OCI-LY3 (cell line): Measurements from ENCODE around the gene CEP44.

ENCODE experiments used
- H2AFZ ChIP-seq: fragments of 200-600, 300-600 bp; shearing (Covaris generic); 2 replicates; pipeline ENCODE4 v1.6.0; 2014; ENCODE audit warnings: antibody characterized with exemption, low read depth, low read length
- H3K27ac ChIP-seq: fragments of 200-600, 300-600 bp; sonication (generic); 2 replicates; pipeline ENCODE4 v1.5.1; 2014; ENCODE audit warnings: mild to moderate bottlenecking, low read length, moderate library complexity, mixed read lengths
- H3K27me3 ChIP-seq: fragments of 200-600, 300-600 bp; sonication (generic); 2 replicates; pipeline ENCODE4 v1.6.1; 2014; ENCODE audit warnings: low read depth, low read length, mixed read lengths
- H3K36me3 ChIP-seq: fragments of 200-600, 300-600 bp; sonication (generic); replicated peaks from 2 replicates; pipeline ENCODE3; 2014; ENCODE audit warnings: low read depth, low read length, mixed read lengths
- H3K4me1 ChIP-seq: fragments of 300-600, 200-600 bp; sonication (generic); 2 replicates; pipeline ENCODE4 v1.6.1; 2014; ENCODE audit warnings: low read length, mixed read lengths
- H3K4me2 ChIP-seq: fragments of 200-600, 300-600 bp; sonication (generic); 2 replicates; pipeline ENCODE4 v1.6.1; 2014; ENCODE audit warnings: low read length, mixed read lengths
- H3K4me3 ChIP-seq: fragments of 300-600, 200-600 bp; sonication (generic); 2 replicates; pipeline ENCODE4 v1.5.1; 2014; ENCODE audit warnings: antibody characterized with exemption, mild to moderate bottlenecking, low read length, moderate library complexity
- H3K79me2 ChIP-seq: fragments of 300-600, 200-600 bp; shearing (Covaris generic); 2 replicates; pipeline ENCODE4 v1.6.1; 2014; ENCODE audit warnings: mild to moderate bottlenecking, low read length, mixed read lengths
- H3K9ac ChIP-seq: fragments of 300-600, 200-600 bp; shearing (Covaris generic); 2 replicates; pipeline ENCODE4 v1.6.0; 2014; ENCODE audit warnings: mild to moderate bottlenecking, low read length, moderate library complexity
- H3K9me3 ChIP-seq: fragments of 200-600, 300-600 bp; shearing (Covaris generic); 2 replicates; pipeline ENCODE4 v1.6.1; 2014; ENCODE audit warnings: low read length, mixed read lengths; ENCODE audit not compliant: insufficient read depth
- H4K20me1 ChIP-seq: fragments of 200-600, 300-600 bp; sonication (generic); 2 replicates; pipeline ENCODE4 v1.6.1; 2016; ENCODE audit warnings: low read length, mixed read lengths; ENCODE audit not compliant: insufficient read depth
- EZH2phosphoT487 ChIP-seq: fragments of 200-600 bp; shearing (Covaris generic); IDR thresholded peaks from 2 replicates; pipeline ENCODE4 v1.6.1; 2018; ENCODE audit warnings: antibody characterized with exemption, mixed run types, low read depth
- TF ChIP-seq, protein P1 (sequence below): fragments of 200-600, 300-600 bp; sonication (generic); IDR thresholded peaks from 2 replicates; pipeline ENCODE4 v1.5.1; 2014; ENCODE audit warnings: antibody characterized with exemption, low read length, low read depth

CEP44 gene

DNA sequence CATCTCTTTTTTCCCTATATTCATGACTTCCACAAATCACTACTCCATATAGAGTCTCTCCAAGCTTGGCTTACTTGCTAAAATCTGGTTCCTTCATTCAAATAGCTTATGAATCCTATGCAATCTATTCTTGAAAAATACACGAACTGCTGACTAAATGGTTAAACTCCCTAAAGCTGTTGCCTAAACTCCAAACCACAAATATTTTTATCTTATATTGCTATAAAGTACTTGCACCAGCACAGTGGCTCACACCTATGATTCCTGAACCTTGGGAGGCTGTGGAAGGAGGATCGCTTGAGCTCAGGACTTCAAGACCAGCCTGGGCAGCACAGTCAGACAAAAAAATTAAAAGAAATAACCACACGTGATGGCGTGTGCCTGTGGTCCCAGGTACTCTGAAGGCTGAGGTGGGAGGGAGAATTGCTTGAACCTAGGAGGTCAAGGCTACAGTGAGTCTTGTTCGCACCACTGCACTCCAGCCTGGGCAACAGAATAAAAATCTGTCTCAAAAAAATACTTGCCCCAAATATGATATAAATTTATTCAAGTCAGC is 2.5 kb upstream of the CEP44 start:
- Histone ChIP-seq H3K79me2 (peaks cover 58% of the 10 kb centered on the region), H3K4me3 (no peak overlapping the region), H3K27me3 (no peaks in the 10 kb centered on the region), H3K27ac (no peak overlapping the region), H2AFZ (no peak overlapping the region), H3K4me1 (peaks cover 21% of the 10 kb centered on the region), H3K36me3 (no peaks in the 10 kb centered on the region), H3K9me3 (no peaks in the 10 kb centered on the region), H3K9ac (no peak overlapping the region), H4K20me1 (no peaks in the 10 kb centered on the region), H3K4me2 (no peak overlapping the region)
- no peak for TF ChIP-seq EZH2phosphoT487
- TF ChIP-seq, protein P1, sequence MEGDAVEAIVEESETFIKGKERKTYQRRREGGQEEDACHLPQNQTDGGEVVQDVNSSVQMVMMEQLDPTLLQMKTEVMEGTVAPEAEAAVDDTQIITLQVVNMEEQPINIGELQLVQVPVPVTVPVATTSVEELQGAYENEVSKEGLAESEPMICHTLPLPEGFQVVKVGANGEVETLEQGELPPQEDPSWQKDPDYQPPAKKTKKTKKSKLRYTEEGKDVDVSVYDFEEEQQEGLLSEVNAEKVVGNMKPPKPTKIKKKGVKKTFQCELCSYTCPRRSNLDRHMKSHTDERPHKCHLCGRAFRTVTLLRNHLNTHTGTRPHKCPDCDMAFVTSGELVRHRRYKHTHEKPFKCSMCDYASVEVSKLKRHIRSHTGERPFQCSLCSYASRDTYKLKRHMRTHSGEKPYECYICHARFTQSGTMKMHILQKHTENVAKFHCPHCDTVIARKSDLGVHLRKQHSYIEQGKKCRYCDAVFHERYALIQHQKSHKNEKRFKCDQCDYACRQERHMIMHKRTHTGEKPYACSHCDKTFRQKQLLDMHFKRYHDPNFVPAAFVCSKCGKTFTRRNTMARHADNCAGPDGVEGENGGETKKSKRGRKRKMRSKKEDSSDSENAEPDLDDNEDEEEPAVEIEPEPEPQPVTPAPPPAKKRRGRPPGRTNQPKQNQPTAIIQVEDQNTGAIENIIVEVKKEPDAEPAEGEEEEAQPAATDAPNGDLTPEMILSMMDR = no peak

DNA sequence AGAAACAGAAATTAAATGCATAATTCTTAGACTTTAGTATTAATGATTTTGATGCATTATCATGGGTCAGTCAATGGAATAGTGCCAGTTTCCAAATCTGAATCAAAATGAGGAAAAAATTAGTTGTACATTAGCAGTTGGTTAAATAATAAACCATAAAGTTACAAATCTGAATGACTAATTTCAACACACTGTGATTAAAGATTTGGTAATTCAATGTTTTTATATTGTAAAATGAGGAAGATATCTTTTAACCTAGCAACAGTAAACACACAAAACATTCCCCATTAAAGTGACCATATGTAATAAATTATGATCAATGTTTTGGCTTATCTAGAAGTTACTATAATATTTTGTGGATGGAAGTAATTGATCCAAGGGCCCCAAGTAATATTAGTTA is 1.8 kb upstream of the CEP44 start:
- Histone ChIP-seq H3K27ac (no peak overlapping the region), H3K9me3 (no peaks in the 10 kb centered on the region), H3K4me1 (peaks cover 21% of the 10 kb centered on the region), H3K36me3 (peaks cover 5% of the 10 kb centered on the region), H3K4me2 (peak overlapping the region; percentile 55), H2AFZ (no peak overlapping the region), H3K79me2 (peaks cover 62% of the 10 kb centered on the region), H3K9ac (peak overlapping the region; percentile 93; the same call in 1 of the 2 replicates), H4K20me1 (no peaks in the 10 kb centered on the region), H3K27me3 (no peaks in the 10 kb centered on the region), H3K4me3 (peak overlapping the region; percentile 83)
- TF ChIP-seq, protein P1 = no peak
- no peak for TF ChIP-seq EZH2phosphoT487

DNA sequence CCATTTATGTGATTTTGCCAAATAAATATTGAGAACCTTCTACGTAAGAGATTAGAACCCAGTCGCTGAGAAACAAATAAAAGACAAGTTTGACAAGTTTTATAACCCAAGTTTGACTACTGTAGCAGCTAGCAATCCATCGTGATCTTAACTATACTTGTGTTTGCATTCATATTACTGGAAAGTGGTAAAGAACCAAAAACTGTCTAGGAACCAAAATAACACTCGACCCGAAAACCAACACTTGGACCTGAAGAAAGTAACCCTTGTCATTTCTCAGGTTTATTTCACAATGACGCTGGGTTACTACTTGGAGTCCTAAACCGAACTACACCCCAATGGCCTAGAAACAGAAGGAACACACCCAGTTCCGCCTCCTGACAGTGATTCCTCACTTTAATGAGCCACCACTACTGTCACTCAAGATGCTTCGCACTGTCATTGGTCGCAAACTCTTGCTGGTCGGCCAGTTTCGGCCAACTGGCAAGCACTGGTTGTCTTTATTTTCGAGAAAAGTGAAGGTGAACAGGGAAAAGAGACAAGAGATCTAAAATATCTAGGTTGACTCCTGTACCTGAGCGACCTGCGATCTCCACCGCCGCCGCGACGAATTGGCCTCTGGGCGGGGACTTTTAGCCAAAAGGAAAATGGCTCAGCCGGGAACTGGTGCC is 740 bp upstream of the CEP44 start:
- H3K4me1 ChIP-seq = peaks cover 21% of the 10 kb centered on the region
- peak overlapping the region; percentile 83 for H3K4me3 ChIP-seq
- peak overlapping the region; percentile 100 for H2AFZ ChIP-seq
- peak overlapping the region; percentile 93 for H3K9ac ChIP-seq
- H3K4me2 ChIP-seq = peak overlapping the region; percentile 86
- H3K27ac ChIP-seq = peak overlapping the region; percentile 81
- H3K36me3 ChIP-seq = peaks cover 10% of the 10 kb centered on the region
- H3K27me3 ChIP-seq = no peaks in the 10 kb centered on the region
- H3K79me2 ChIP-seq = peaks cover 70% of the 10 kb centered on the region
- H4K20me1 ChIP-seq = no peaks in the 10 kb centered on the region
- no peak for TF ChIP-seq EZH2phosphoT487
- TF ChIP-seq, protein P1 = no peak
- no peaks in the 10 kb centered on the region for H3K9me3 ChIP-seq

DNA sequence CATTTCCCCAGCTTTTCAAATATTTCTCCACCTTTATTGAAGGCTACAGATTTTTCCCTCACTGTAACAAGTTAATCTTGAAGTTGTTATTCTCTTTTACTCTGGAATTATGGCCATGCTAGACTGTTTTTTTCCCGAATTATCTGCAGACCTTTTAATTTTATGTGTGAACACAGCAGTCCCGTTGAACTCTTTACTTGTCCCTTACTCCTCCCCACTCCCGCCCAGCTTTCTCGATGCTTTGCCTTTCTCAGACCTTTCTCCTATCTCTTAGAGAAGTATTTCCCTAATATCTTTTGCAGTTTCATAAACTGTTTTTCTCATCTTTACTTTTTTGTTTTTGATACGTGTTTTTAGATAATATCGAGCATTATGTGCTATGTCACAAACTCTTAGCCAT is 776 bp downstream of the CEP44 start:
- Histone ChIP-seq H3K4me1 (peaks cover 21% of the 10 kb centered on the region), H3K4me2 (peak overlapping the region; percentile 86), H3K4me3 (peak overlapping the region; percentile 83), H2AFZ (peak overlapping the region; percentile 100; the same call in 1 of the 2 replicates), H3K36me3 (peaks cover 10% of the 10 kb centered on the region), H3K27ac (no peak overlapping the region), H3K79me2 (peaks cover 68% of the 10 kb centered on the region), H3K9ac (peak overlapping the region; percentile 93), H3K27me3 (no peaks in the 10 kb centered on the region), H3K9me3 (no peaks in the 10 kb centered on the region), H4K20me1 (no peaks in the 10 kb centered on the region)
- TF ChIP-seq, protein P1 = no peak
- no peak for TF ChIP-seq EZH2phosphoT487
